ENCODE measurements around the gene MAS1L. TPM values are rescaled to one million over a fixed set of nuclear protein-coding genes. Genes with fewer than 3 reads are reported as not detected.

Gene MAS1L
- total RNA-seq, 2 experiments from 2014 or later = not detected

DNA sequence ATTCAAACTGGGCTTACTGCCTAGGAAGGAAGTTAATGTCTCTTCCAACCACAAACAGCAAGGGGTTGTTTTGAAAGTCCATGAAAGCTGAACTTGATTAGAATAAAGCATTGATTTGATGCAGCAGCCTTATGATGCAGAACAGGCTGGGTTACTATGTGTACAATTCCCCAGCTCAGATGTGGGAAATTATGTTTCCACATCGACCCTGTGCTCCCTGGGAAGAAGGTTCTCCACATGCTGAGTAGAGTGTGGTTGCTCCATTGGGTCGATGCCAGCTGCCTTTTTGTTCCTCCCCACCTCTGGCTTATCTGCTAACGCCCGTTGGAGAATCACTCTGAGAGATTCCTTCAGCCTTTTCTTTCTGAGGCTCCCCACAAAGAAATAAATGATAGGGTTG, 1.2 kb downstream of the MAS1L start:
- Mint-ChIP-seq H3K9me3 (peaks cover 5% of the 10 kb centered on the region), H3K4me3 (no peak overlapping the region), H3K27me3 (peaks cover 60% of the 10 kb centered on the region), H3K36me3 (ENCODE audit: low read depth) (no peaks in the 10 kb centered on the region), H3K4me1 (ENCODE audit: low read depth) (no peaks in the 10 kb centered on the region), H3K27ac (no peak overlapping the region)
- Histone ChIP-seq H3K4me3 (ENCODE audit: low read length) (no peak overlapping the region), H3K4me1 (ENCODE audit: insufficient read depth, low read length) (no peaks in the 10 kb centered on the region), H3K36me3 (ENCODE audit: insufficient read depth, low read length) (no peaks in the 10 kb centered on the region), H3K27ac (ENCODE audit: low read depth in 1 of 2, low read length in 2 of 2) (no peak overlapping the region), H3K27me3 (ENCODE audit: control insufficient read depth in 1 of 2, insufficient read depth in 2 of 2, low read length in 2 of 2) (peaks cover 10 to 13% of the 10 kb centered on the region in 2 experiments), H3K9me3 (ENCODE audit: control insufficient read depth in 1 of 2, insufficient read depth in 1 of 2, low read length in 2 of 2) (no peaks in the 10 kb centered on the region)
- CTCF ChIA-PET = no interaction called here
- intact Hi-C loops (cut with DNase I, micrococcal nuclease) = no loop called here
- ATAC-seq (ENCODE audit: poor library complexity) (no peak), DNase-seq (no peak)
- POLR2A ChIA-PET = no interaction called here
- TF ChIP-seq, protein P1, sequence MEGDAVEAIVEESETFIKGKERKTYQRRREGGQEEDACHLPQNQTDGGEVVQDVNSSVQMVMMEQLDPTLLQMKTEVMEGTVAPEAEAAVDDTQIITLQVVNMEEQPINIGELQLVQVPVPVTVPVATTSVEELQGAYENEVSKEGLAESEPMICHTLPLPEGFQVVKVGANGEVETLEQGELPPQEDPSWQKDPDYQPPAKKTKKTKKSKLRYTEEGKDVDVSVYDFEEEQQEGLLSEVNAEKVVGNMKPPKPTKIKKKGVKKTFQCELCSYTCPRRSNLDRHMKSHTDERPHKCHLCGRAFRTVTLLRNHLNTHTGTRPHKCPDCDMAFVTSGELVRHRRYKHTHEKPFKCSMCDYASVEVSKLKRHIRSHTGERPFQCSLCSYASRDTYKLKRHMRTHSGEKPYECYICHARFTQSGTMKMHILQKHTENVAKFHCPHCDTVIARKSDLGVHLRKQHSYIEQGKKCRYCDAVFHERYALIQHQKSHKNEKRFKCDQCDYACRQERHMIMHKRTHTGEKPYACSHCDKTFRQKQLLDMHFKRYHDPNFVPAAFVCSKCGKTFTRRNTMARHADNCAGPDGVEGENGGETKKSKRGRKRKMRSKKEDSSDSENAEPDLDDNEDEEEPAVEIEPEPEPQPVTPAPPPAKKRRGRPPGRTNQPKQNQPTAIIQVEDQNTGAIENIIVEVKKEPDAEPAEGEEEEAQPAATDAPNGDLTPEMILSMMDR (IDR thresholded peaks at IDR 0.05) = no peak

DNA sequence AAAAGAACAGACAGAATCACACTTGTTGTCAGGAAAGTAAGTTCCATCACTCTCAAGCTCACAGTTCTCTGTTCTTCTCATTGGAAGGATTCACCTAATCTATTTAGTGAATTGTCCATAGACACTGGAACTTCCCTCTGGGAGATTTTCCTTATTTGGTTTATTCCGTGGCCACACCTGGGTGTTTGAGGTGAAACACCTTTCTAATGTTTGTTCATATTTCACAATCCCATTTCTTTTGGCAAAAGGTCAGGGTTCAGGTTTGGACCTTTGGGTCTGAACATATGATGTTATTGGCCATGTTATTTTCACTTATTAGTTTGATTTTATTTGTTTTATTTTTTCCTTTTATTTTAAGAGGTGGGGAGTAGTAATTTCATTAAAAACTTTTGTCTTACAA, 4.0 kb downstream of the MAS1L start:
- intact Hi-C loops (cut with DNase I, micrococcal nuclease) = no loop called here
- H3K36me3 Mint-ChIP-seq (ENCODE audit: low read depth) = no peaks in the 10 kb centered on the region
- ChIA-PET CTCF (no interaction called here), POLR2A (no interaction called here)
- TF ChIP-seq, protein P1 (IDR thresholded peaks at IDR 0.05) = no peak
- no peak overlapping the region for H3K4me3 ChIP-seq (ENCODE audit: low read length)
- H3K4me3 Mint-ChIP-seq = no peak overlapping the region
- H3K9me3 ChIP-seq (ENCODE audit: control insufficient read depth in 1 of 2, insufficient read depth in 1 of 2, low read length in 2 of 2) = no peaks in the 10 kb centered on the region
- H3K9me3 Mint-ChIP-seq = peaks cover 5% of the 10 kb centered on the region
- H3K27ac Mint-ChIP-seq = no peak overlapping the region
- DNase-seq (no peak), ATAC-seq (ENCODE audit: poor library complexity) (no peak)
- H3K36me3 ChIP-seq (ENCODE audit: insufficient read depth, low read length) = no peaks in the 10 kb centered on the region
- peaks cover 60% of the 10 kb centered on the region for H3K27me3 Mint-ChIP-seq
- H3K27ac ChIP-seq (ENCODE audit: low read depth in 1 of 2, low read length in 2 of 2) = no peak overlapping the region
- no peaks in the 10 kb centered on the region for H3K4me1 ChIP-seq (ENCODE audit: insufficient read depth, low read length)
- H3K4me1 Mint-ChIP-seq (ENCODE audit: low read depth) = no peaks in the 10 kb centered on the region
- H3K27me3 ChIP-seq (ENCODE audit: control insufficient read depth in 1 of 2, insufficient read depth in 2 of 2, low read length in 2 of 2) = peaks cover 5 to 6% of the 10 kb centered on the region in 2 experiments

DNA sequence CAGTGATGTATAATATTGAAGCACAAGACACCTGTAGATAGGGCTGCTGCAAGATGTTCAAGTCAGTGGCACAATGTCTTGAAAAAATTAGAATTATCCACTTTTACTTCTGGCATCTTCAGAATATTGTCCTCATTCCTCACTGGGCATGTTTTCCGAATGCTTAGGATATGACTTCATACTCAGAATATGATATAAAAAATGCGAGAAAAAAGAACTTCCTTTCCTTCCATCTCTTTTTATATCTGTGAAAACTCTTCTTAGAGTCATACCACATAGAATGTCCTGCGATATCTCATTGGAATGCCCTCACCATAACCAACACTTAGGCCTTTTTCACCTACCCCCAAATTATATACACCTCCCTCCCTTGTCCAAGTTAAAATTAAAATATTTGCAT, 4.6 kb downstream of the MAS1L start:
- H3K4me3 Mint-ChIP-seq = no peak overlapping the region
- peaks cover 60% of the 10 kb centered on the region for H3K27me3 Mint-ChIP-seq
- intact Hi-C loops (cut with DNase I, micrococcal nuclease) = no loop called here
- H3K4me1 Mint-ChIP-seq (ENCODE audit: low read depth) = no peaks in the 10 kb centered on the region
- H3K27me3 ChIP-seq (ENCODE audit: control insufficient read depth in 1 of 2, insufficient read depth in 2 of 2, low read length in 2 of 2) = peaks cover 3 to 6% of the 10 kb centered on the region in 2 experiments
- no peaks in the 10 kb centered on the region for H3K4me1 ChIP-seq (ENCODE audit: insufficient read depth, low read length)
- no peak for ATAC-seq (ENCODE audit: poor library complexity)
- no peak overlapping the region for H3K27ac Mint-ChIP-seq
- no peaks in the 10 kb centered on the region for H3K36me3 ChIP-seq (ENCODE audit: insufficient read depth, low read length)
- H3K9me3 ChIP-seq (ENCODE audit: control insufficient read depth in 1 of 2, insufficient read depth in 1 of 2, low read length in 2 of 2) = no peaks in the 10 kb centered on the region
- H3K27ac ChIP-seq (ENCODE audit: low read depth in 1 of 2, low read length in 2 of 2) = no peak overlapping the region
- no peaks in the 10 kb centered on the region for H3K36me3 Mint-ChIP-seq (ENCODE audit: low read depth)
- POLR2A ChIA-PET = no interaction called here
- CTCF ChIA-PET = no interaction called here
- H3K4me3 ChIP-seq (ENCODE audit: low read length) = no peak overlapping the region
- TF ChIP-seq, protein P1 (IDR thresholded peaks at IDR 0.05) = no peak
- peaks cover 5% of the 10 kb centered on the region for H3K9me3 Mint-ChIP-seq
- DNase-seq = no peak
